ENCODE measurements around the gene IFITM1.

GRCh38 chr11:316031-316701 is 2.3 kb downstream of the IFITM1 start:
- TF ChIP-seq RAD21 (conservative IDR thresholded peaks at IDR 0.05) (no peak), SMC3 (conservative IDR thresholded peaks at IDR 0.05; ENCODE audit: poor library complexity) (no peak), CTCF (IDR thresholded peaks at IDR 0.05; ENCODE audit: poor library complexity, severe bottlenecking) (no peak)

Data from neural cell (in vitro differentiated cells).